GM23338 (cell line): ENCODE measurements around the gene HYAL1. TPM values are rescaled to one million over a fixed set of nuclear protein-coding genes. Genes with fewer than 3 reads are reported as not detected.

Experiments
- ATAC-seq: fragments of 200-7000 bp; cut with Tn5 transposase; 3 replicates; pipeline ENCODE4 v1.9.1; 2020
- DNase-seq: peaks from one replicate; pipeline ENCODE4 v3.0.0-alpha.2; 2015; ENCODE audit warnings: low spot score
- H2AFZ ChIP-seq: fragments of 200-600 bp; sonication (generic); 2 replicates; pipeline ENCODE4 v1.8.0; 2016; ENCODE audit warnings: antibody characterized with exemption, mild to moderate bottlenecking, moderate library complexity
- H3F3A ChIP-seq: fragments of 200-600 bp; sonication (generic); replicated peaks from 2 replicates; pipeline ENCODE4 v1.8.0; 2017; ENCODE audit warnings: antibody characterized with exemption, mixed run types, low read depth
- H3K27ac ChIP-seq: fragments of 200-600 bp; sonication (generic); 2 replicates; pipeline ENCODE4 v1.6.1; 2016; ENCODE audit warnings: low read depth
- H3K27me3 ChIP-seq: fragments of 200-600 bp; sonication (generic); 2 replicates; pipeline ENCODE4 v1.8.0; 2016; ENCODE audit warnings: mild to moderate bottlenecking, mixed run types, moderate library complexity; ENCODE audit not compliant: insufficient read depth
- H3K36me3 ChIP-seq: fragments of 200-600 bp; sonication (generic); 2 replicates; pipeline ENCODE4 v1.8.0; 2016; ENCODE audit warnings: mild to moderate bottlenecking; ENCODE audit not compliant: insufficient read depth
- H3K4me1 ChIP-seq: fragments of 200-600 bp; sonication (generic); 2 replicates; pipeline ENCODE4 v1.8.0; 2016; ENCODE audit warnings: mild to moderate bottlenecking, moderate library complexity; ENCODE audit not compliant: insufficient read depth
- H3K4me2 ChIP-seq: fragments of 200-600 bp; sonication (generic); 2 replicates; pipeline ENCODE4 v1.7.1; 2017; ENCODE audit warnings: mixed run types
- H3K4me3 ChIP-seq: fragments of 200-600 bp; sonication (generic); 2 replicates; pipeline ENCODE4 v1.6.1; 2016; ENCODE audit warnings: mixed run types
- H3K79me2 ChIP-seq: fragments of 200-600 bp; sonication (generic); replicated peaks from 2 replicates; pipeline ENCODE4 v1.8.0; 2017; ENCODE audit warnings: mild to moderate bottlenecking; ENCODE audit not compliant: insufficient read depth
- H3K9me2 ChIP-seq: fragments of 200-600 bp; sonication (generic); 2 replicates; pipeline ENCODE4 v1.8.0; 2017; ENCODE audit not compliant: insufficient read depth
- H4K20me1 ChIP-seq: fragments of 200-600 bp; sonication (generic); replicated peaks from 2 replicates; pipeline ENCODE4 v1.8.0; 2017; ENCODE audit warnings: mild to moderate bottlenecking; ENCODE audit not compliant: insufficient read depth
- H3K27ac Mint-ChIP-seq: 2 replicates; pipeline ENCODE4 v1.8.0; 2020; ENCODE audit warnings: inconsistent platforms, mild to moderate bottlenecking, moderate library complexity, mixed read lengths
- H3K27me3 Mint-ChIP-seq: 3 replicates; pipeline ENCODE4 v1.8.0; 2022; ENCODE audit warnings: low read depth, mild to moderate bottlenecking, moderate library complexity, mixed read lengths, inconsistent platforms; ENCODE audit not compliant: insufficient read depth, poor library complexity
- H3K36me3 Mint-ChIP-seq: 3 replicates; pipeline ENCODE4 v1.8.0; 2021; ENCODE audit warnings: low read depth, mild to moderate bottlenecking, inconsistent platforms, moderate library complexity, mixed read lengths
- H3K4me1 Mint-ChIP-seq: 3 replicates; pipeline ENCODE4 v1.8.0; 2020; ENCODE audit warnings: mild to moderate bottlenecking, inconsistent platforms, mixed read lengths
- H3K4me3 Mint-ChIP-seq: 3 replicates; pipeline ENCODE4 v1.8.0; 2021; ENCODE audit warnings: moderate library complexity, mild to moderate bottlenecking, inconsistent platforms, mixed read lengths
- H3K9me3 Mint-ChIP-seq: 3 replicates; pipeline ENCODE4 v1.8.0; 2020; ENCODE audit warnings: moderate library complexity, mild to moderate bottlenecking, inconsistent platforms, mixed read lengths
- EZH2 ChIP-seq: fragments of 200-600 bp; sonication (generic); IDR thresholded peaks from one replicate; pipeline ENCODE4 v1.8.0; 2017; ENCODE audit warnings: antibody characterized with exemption, mild to moderate bottlenecking, low read depth; ENCODE audit not compliant: unreplicated experiment
- JUNB ChIP-seq: IDR thresholded peaks from one replicate; pipeline ENCODE4 v1.6.1; 2016; ENCODE audit warnings: antibody characterized with exemption; ENCODE audit not compliant: unreplicated experiment
- NANOG ChIP-seq: IDR thresholded peaks from 2 replicates; pipeline ENCODE4 v1.6.1; 2016; ENCODE audit warnings: antibody characterized with exemption, borderline replicate concordance
- ZNF114 ChIP-seq: fragments of 250-450 bp; sonication (Bioruptor Pico); IDR thresholded peaks from 2 replicates; pipeline ENCODE4 v1.5.0; 2020; ENCODE audit warnings: mild to moderate bottlenecking, moderate library complexity
- ZNF331 ChIP-seq: fragments of 250-450 bp; sonication (Bioruptor Pico); IDR thresholded peaks from 2 replicates; pipeline ENCODE4 v1.5.0; 2020; ENCODE audit warnings: low read depth, mild to moderate bottlenecking, moderate library complexity
- polyA plus RNA-seq: library from polyadenylated mRNA; unstranded; fragments of >200 nt; fragmentation: Nextera tagmentation; extraction: Ambion mirVana; gene quantifications from 2 replicates; pipeline ENCODE4 v1.2.1, GENCODE V29; 2016
- total RNA-seq: library from RNA; depleted of rRNA; stranded (reverse); fragments of >200 nt; shearing (Covaris generic); gene quantifications from 2 replicates; pipeline ENCODE4 v1.2.3, GENCODE V29; 2014
- TF ChIP-seq, protein P1 (sequence below), 2 experiments: fragments of 200-600 bp in 1 of 2; sonication (generic) in 1 of 2; conservative IDR thresholded peaks; 2 replicates each; pipeline versions ENCODE4 v1.5.1 to v1.6.1; 2016 to 2017; ENCODE audit warnings: antibody characterized with exemption in 2 of 2, low read depth in 2 of 2, mild to moderate bottlenecking in 2 of 2, moderate library complexity in 1 of 2
- TF ChIP-seq, protein P2 (sequence below): IDR thresholded peaks from 2 replicates; pipeline ENCODE4 v1.6.1; 2016; ENCODE audit warnings: antibody characterized with exemption
- TF ChIP-seq, protein P3 (sequence below): fragments of 250-450 bp; sonication (Bioruptor Pico); IDR thresholded peaks from 2 replicates; pipeline ENCODE4 v1.5.0; 2020; ENCODE audit warnings: mild to moderate bottlenecking, moderate library complexity

The HYAL1 gene
- total and polyA plus RNA-seq, 2 experiments from 2014 or later, result 2.1 to 5.0 TPM

DNA sequence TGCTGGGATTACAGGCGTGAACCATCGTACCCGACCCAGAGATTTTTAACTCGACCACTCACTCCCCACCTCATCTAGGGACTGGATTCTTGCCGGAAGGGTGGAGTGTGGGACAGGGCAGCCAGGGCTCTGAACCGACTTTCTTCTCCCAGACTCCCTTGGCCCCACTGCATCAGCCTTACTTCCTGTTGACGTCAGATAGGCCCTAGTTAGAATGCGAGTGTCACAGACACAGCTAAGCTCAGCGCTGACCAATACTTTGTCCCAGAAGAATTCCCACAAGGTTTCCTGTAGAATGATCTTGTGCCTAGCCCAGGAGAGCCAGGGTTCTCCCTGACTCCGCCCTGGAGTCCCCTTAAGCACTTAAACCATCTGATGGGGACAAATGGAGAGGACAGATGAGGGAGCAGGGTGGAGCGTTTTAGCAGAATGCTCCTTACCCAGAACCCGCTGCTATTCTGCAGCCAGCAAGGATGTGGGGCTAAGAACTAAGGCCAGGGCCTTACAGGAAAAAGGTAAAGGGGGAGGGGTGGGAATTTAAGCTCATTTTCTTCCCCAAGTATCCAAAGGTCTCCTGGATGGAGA, 30.5 kb upstream of the HYAL1 start:
- Mint-ChIP-seq H3K27ac (no peak overlapping the region), H3K4me1 (peaks cover 22% of the 10 kb centered on the region), H3K27me3 (peaks cover 21% of the 10 kb centered on the region), H3K36me3 (peaks cover 27% of the 10 kb centered on the region), H3K4me3 (no peak overlapping the region; the same call in 2 of the 3 replicates), H3K9me3 (no peaks in the 10 kb centered on the region; the same call in 2 of the 3 replicates)
- Histone ChIP-seq H4K20me1 (peaks cover 17% of the 10 kb centered on the region), H3K27me3 (peaks cover 8% of the 10 kb centered on the region), H3K36me3 (peaks cover 8% of the 10 kb centered on the region), H3K27ac (no peak overlapping the region), H2AFZ (no peak overlapping the region), H3K4me2 (no peak overlapping the region), H3K9me2 (no peaks in the 10 kb centered on the region), H3K4me3 (no peak overlapping the region), H3K4me1 (peaks cover 16% of the 10 kb centered on the region), H3F3A (peaks cover 32% of the 10 kb centered on the region), H3K79me2 (peaks cover 36% of the 10 kb centered on the region)
- no peak for DNase-seq
- ATAC-seq, result no peak
- TF ChIP-seq NANOG (no peak), ZNF331 (CRISPR knock-in tag) (no peak), EZH2 (no peak)
- TF ChIP-seq, protein P1, sequence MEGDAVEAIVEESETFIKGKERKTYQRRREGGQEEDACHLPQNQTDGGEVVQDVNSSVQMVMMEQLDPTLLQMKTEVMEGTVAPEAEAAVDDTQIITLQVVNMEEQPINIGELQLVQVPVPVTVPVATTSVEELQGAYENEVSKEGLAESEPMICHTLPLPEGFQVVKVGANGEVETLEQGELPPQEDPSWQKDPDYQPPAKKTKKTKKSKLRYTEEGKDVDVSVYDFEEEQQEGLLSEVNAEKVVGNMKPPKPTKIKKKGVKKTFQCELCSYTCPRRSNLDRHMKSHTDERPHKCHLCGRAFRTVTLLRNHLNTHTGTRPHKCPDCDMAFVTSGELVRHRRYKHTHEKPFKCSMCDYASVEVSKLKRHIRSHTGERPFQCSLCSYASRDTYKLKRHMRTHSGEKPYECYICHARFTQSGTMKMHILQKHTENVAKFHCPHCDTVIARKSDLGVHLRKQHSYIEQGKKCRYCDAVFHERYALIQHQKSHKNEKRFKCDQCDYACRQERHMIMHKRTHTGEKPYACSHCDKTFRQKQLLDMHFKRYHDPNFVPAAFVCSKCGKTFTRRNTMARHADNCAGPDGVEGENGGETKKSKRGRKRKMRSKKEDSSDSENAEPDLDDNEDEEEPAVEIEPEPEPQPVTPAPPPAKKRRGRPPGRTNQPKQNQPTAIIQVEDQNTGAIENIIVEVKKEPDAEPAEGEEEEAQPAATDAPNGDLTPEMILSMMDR (conservative IDR thresholded peaks at IDR 0.05; ENCODE audit: low read depth in 2 of 2), result no peak
- TF ChIP-seq, protein P2, sequence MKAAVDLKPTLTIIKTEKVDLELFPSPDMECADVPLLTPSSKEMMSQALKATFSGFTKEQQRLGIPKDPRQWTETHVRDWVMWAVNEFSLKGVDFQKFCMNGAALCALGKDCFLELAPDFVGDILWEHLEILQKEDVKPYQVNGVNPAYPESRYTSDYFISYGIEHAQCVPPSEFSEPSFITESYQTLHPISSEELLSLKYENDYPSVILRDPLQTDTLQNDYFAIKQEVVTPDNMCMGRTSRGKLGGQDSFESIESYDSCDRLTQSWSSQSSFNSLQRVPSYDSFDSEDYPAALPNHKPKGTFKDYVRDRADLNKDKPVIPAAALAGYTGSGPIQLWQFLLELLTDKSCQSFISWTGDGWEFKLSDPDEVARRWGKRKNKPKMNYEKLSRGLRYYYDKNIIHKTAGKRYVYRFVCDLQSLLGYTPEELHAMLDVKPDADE, result no peak

DNA sequence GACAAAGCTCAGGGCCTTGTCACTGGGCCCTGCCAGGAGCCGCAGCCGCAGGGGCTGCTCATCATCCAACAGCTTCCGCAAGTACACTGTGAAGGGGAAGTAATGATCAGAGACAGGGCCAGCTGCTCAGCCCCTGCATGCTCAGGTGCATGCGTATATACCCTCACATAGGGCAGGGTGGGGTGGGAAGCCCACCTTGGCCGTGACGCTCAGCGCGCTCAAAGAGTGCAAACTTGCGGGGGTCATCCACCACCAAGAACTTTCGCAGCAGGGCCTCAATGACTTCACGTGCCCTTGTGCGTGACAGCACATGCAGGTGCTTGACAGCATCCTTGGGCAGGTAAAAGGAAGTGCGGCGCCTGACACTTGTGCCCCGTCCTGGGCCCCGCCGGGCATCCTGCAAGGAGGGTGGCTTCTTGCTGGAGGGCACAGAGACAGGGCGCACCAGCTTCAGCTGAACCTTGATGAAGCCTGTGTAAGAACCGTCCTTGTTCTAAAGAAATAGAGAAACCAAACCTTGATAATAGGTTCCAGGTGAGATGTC, 28.1 kb upstream of the HYAL1 start:
- no peak for DNase-seq
- H4K20me1 ChIP-seq, result peaks cover 24% of the 10 kb centered on the region
- Mint-ChIP-seq H3K4me3 (no peak overlapping the region), H3K4me1 (peaks cover 21% of the 10 kb centered on the region; the same call in 2 of the 3 replicates), H3K36me3 (peaks cover 29% of the 10 kb centered on the region), H3K9me3 (no peaks in the 10 kb centered on the region), H3K27ac (no peak overlapping the region), H3K27me3 (peaks cover 8% of the 10 kb centered on the region)
- peaks cover 19% of the 10 kb centered on the region for H3K4me1 ChIP-seq
- no peak for ATAC-seq
- H3K27me3 ChIP-seq, result no peaks in the 10 kb centered on the region
- H3F3A ChIP-seq, result peaks cover 30% of the 10 kb centered on the region
- no peaks in the 10 kb centered on the region for H3K9me2 ChIP-seq
- H3K4me3 ChIP-seq, result no peak overlapping the region
- H2AFZ ChIP-seq, result no peak overlapping the region
- peaks cover 46% of the 10 kb centered on the region for H3K79me2 ChIP-seq
- H3K27ac ChIP-seq, result no peak overlapping the region
- peaks cover 8% of the 10 kb centered on the region for H3K36me3 ChIP-seq
- H3K4me2 ChIP-seq, result no peak overlapping the region
- TF ChIP-seq, protein P2, result no peak
- TF ChIP-seq, protein P3, sequence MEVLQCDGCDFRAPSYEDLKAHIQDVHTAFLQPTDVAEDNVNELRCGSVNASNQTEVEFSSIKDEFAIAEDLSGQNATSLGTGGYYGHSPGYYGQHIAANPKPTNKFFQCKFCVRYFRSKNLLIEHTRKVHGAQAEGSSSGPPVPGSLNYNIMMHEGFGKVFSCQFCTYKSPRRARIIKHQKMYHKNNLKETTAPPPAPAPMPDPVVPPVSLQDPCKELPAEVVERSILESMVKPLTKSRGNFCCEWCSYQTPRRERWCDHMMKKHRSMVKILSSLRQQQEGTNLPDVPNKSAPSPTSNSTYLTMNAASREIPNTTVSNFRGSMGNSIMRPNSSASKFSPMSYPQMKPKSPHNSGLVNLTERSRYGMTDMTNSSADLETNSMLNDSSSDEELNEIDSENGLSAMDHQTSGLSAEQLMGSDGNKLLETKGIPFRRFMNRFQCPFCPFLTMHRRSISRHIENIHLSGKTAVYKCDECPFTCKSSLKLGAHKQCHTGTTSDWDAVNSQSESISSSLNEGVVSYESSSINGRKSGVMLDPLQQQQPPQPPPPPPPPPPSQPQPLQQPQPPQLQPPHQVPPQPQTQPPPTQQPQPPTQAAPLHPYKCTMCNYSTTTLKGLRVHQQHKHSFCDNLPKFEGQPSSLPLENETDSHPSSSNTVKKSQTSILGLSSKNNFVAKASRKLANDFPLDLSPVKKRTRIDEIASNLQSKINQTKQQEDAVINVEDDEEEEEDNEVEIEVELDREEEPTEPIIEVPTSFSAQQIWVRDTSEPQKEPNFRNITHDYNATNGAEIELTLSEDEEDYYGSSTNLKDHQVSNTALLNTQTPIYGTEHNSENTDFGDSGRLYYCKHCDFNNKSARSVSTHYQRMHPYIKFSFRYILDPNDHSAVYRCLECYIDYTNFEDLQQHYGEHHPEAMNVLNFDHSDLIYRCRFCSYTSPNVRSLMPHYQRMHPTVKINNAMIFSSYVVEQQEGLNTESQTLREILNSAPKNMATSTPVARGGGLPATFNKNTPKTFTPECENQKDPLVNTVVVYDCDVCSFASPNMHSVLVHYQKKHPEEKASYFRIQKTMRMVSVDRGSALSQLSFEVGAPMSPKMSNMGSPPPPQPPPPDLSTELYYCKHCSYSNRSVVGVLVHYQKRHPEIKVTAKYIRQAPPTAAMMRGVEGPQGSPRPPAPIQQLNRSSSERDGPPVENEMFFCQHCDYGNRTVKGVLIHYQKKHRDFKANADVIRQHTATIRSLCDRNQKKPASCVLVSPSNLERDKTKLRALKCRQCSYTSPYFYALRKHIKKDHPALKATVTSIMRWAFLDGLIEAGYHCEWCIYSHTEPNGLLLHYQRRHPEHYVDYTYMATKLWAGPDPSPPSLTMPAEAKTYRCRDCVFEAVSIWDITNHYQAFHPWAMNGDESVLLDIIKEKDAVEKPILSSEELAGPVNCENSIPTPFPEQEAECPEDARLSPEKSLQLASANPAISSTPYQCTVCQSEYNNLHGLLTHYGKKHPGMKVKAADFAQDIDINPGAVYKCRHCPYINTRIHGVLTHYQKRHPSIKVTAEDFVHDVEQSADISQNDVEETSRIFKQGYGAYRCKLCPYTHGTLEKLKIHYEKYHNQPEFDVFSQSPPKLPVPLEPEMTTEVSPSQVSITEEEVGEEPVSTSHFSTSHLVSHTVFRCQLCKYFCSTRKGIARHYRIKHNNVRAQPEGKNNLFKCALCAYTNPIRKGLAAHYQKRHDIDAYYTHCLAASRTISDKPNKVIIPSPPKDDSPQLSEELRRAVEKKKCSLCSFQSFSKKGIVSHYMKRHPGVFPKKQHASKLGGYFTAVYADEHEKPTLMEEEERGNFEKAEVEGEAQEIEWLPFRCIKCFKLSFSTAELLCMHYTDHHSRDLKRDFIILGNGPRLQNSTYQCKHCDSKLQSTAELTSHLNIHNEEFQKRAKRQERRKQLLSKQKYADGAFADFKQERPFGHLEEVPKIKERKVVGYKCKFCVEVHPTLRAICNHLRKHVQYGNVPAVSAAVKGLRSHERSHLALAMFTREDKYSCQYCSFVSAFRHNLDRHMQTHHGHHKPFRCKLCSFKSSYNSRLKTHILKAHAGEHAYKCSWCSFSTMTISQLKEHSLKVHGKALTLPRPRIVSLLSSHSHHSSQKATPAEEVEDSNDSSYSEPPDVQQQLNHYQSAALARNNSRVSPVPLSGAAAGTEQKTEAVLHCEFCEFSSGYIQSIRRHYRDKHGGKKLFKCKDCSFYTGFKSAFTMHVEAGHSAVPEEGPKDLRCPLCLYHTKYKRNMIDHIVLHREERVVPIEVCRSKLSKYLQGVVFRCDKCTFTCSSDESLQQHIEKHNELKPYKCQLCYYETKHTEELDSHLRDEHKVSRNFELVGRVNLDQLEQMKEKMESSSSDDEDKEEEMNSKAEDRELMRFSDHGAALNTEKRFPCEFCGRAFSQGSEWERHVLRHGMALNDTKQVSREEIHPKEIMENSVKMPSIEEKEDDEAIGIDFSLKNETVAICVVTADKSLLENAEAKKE, result no peak
- TF ChIP-seq ZNF114 (CRISPR knock-in tag) (no peak), EZH2 (no peak), JUNB (no peak)
